Neural cell (in vitro differentiated cells): ENCODE data around the gene ALG6.

ENCODE experiments used
- EZH2 ChIP-seq: fragments of 200-600, 300-800 bp; shearing (Covaris generic), sonication (generic); IDR thresholded peaks from 2 replicates; pipeline ENCODE4 v1.6.1; 2014; ENCODE audit warnings: antibody characterized with exemption, low read length, borderline replicate concordance, mild to moderate bottlenecking; ENCODE audit not compliant: insufficient read depth, poor library complexity, severe bottlenecking
- MXI1 ChIP-seq: fragments of 450-650 bp; conservative IDR thresholded peaks from 2 replicates; pipeline ENCODE4 v1.6.1; 2014; ENCODE audit warnings: antibody characterized with exemption, mild to moderate bottlenecking; ENCODE audit not compliant: poor library complexity, severe bottlenecking
- POLR2AphosphoS5 ChIP-seq: IDR thresholded peaks from 2 replicates; pipeline ENCODE4 v1.6.1; 2012
- SMC3 ChIP-seq: fragments of 450-650 bp; conservative IDR thresholded peaks from 2 replicates; pipeline ENCODE4 v1.6.1; 2014; ENCODE audit warnings: antibody characterized with exemption, mild to moderate bottlenecking, moderate library complexity; ENCODE audit not compliant: poor library complexity
- TF ChIP-seq, protein P1 (sequence below): fragments of 450-650 bp; IDR thresholded peaks from 2 replicates; pipeline ENCODE4 v1.5.1; 2014; ENCODE audit warnings: antibody characterized with exemption, mild to moderate bottlenecking, moderate library complexity; ENCODE audit not compliant: poor library complexity, severe bottlenecking
- TF ChIP-seq, protein P2 (sequence below): IDR thresholded peaks from 2 replicates; pipeline ENCODE4 v1.6.1; 2012; ENCODE audit warnings: borderline replicate concordance

DNA sequence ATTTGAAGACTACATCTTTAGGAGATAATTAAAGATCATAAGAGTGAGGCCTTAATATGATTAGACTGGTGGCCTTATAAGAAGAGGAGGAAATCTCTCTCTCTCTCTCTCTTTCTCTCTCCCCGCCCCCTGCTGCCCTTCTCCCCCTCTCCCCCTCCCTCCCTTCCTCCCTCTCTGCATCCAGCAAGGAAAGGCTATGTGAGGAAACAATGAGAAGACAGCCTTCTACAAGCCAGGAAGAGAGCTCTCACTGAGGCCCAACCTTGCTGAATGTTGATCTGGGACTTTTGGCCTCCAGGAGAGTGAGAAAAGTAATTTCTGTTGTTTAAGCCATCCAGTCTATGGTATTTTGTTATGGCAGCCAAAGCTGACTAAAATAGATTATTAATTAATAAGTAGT lies 23.5 kb upstream of the ALG6 start:
- TF ChIP-seq, protein P1, sequence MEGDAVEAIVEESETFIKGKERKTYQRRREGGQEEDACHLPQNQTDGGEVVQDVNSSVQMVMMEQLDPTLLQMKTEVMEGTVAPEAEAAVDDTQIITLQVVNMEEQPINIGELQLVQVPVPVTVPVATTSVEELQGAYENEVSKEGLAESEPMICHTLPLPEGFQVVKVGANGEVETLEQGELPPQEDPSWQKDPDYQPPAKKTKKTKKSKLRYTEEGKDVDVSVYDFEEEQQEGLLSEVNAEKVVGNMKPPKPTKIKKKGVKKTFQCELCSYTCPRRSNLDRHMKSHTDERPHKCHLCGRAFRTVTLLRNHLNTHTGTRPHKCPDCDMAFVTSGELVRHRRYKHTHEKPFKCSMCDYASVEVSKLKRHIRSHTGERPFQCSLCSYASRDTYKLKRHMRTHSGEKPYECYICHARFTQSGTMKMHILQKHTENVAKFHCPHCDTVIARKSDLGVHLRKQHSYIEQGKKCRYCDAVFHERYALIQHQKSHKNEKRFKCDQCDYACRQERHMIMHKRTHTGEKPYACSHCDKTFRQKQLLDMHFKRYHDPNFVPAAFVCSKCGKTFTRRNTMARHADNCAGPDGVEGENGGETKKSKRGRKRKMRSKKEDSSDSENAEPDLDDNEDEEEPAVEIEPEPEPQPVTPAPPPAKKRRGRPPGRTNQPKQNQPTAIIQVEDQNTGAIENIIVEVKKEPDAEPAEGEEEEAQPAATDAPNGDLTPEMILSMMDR, result no peak
- TF ChIP-seq, protein P2, sequence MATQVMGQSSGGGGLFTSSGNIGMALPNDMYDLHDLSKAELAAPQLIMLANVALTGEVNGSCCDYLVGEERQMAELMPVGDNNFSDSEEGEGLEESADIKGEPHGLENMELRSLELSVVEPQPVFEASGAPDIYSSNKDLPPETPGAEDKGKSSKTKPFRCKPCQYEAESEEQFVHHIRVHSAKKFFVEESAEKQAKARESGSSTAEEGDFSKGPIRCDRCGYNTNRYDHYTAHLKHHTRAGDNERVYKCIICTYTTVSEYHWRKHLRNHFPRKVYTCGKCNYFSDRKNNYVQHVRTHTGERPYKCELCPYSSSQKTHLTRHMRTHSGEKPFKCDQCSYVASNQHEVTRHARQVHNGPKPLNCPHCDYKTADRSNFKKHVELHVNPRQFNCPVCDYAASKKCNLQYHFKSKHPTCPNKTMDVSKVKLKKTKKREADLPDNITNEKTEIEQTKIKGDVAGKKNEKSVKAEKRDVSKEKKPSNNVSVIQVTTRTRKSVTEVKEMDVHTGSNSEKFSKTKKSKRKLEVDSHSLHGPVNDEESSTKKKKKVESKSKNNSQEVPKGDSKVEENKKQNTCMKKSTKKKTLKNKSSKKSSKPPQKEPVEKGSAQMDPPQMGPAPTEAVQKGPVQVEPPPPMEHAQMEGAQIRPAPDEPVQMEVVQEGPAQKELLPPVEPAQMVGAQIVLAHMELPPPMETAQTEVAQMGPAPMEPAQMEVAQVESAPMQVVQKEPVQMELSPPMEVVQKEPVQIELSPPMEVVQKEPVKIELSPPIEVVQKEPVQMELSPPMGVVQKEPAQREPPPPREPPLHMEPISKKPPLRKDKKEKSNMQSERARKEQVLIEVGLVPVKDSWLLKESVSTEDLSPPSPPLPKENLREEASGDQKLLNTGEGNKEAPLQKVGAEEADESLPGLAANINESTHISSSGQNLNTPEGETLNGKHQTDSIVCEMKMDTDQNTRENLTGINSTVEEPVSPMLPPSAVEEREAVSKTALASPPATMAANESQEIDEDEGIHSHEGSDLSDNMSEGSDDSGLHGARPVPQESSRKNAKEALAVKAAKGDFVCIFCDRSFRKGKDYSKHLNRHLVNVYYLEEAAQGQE, result no peak
- TF ChIP-seq POLR2AphosphoS5 (no peak), SMC3 (no peak), MXI1 (no peak), EZH2 (no peak)
